GM23338 (cell line): ENCODE results near the gene NT5C3B.

ENCODE experiments used
- CREB1 ChIP-seq: fragments of 250-450 bp; sonication (Bioruptor Pico); IDR thresholded peaks from 2 replicates; pipeline ENCODE4 v1.5.0; 2020; ENCODE audit warnings: low read depth, mild to moderate bottlenecking, moderate library complexity
- CTCF ChIP-seq, 2 experiments: fragments of 200-600 bp in 1 of 2; sonication (generic) in 1 of 2; conservative IDR thresholded peaks; 2 replicates each; pipeline versions ENCODE4 v1.5.1 to v1.6.1; 2016 to 2017; ENCODE audit warnings: antibody characterized with exemption in 2 of 2, low read depth in 2 of 2, mild to moderate bottlenecking in 2 of 2, moderate library complexity in 1 of 2
- EZH2 ChIP-seq: fragments of 200-600 bp; sonication (generic); IDR thresholded peaks from one replicate; pipeline ENCODE4 v1.8.0; 2017; ENCODE audit warnings: antibody characterized with exemption, mild to moderate bottlenecking, low read depth; ENCODE audit not compliant: unreplicated experiment
- POLR2AphosphoS5 ChIP-seq: IDR thresholded peaks from 2 replicates; pipeline ENCODE4 v1.6.1; 2016; ENCODE audit warnings: antibody characterized with exemption, low read depth

- TF ChIP-seq CTCF (conservative IDR thresholded peaks at IDR 0.05; ENCODE audit: low read depth in 2 of 2) (no peak), EZH2 (no peak), POLR2AphosphoS5 (no peak), CREB1 (CRISPR knock-in tag) (no peak)
Measured at GRCh38 chr17:41818024-41818423, 18.0 kb downstream of the NT5C3B start.
